Prostate gland (tissue), 2 donors: ENCODE data around the gene ARHGEF4. TPM values are rescaled to one million over a fixed set of nuclear protein-coding genes. Genes with fewer than 3 reads are reported as not detected.
A peak's percentile ranks its signal among the peaks of the same experiment; 100 is the strongest.

Experiments
- DNase-seq: peaks from one replicate; pipeline ENCODE4 v3.0.0-alpha.2; 2019; ENCODE audit warnings: low spot score
- H3K27ac ChIP-seq, 2 donors: fragments of 200-600 bp; sonication (generic); 2 replicates each; pipeline ENCODE4 v1.5.1; 2017 to 2019
- H3K27me3 ChIP-seq: fragments of 200-600 bp; sonication (generic); replicated peaks from 2 replicates; pipeline ENCODE4 v1.5.1; 2019; ENCODE audit not compliant: insufficient read depth
- H3K36me3 ChIP-seq, 2 donors: fragments of 200-600 bp; sonication (generic); 1 replicate in 1 of 2; 2 replicates in 1 of 2; pipeline versions ENCODE4 v1.5.1 to v1.8.1; 2017 to 2019
- H3K4me1 ChIP-seq: fragments of 200-600 bp; sonication (generic); replicated peaks from 2 replicates; pipeline ENCODE4 v1.5.1; 2019
- H3K4me3 ChIP-seq, 2 donors: fragments of 200-600 bp; sonication (generic); 2 replicates each; pipeline ENCODE4 v1.5.1; 2017 to 2019
- H3K9me3 ChIP-seq: fragments of 200-600 bp; sonication (generic); 2 replicates; pipeline ENCODE4 v1.5.1; 2017
- CTCF ChIP-seq, 4 experiments: fragments of 200-600 bp in 2 of 4; fragments of 450-650 bp in 2 of 4; sonication (generic) in 2 of 4; IDR thresholded peaks; 1 replicate in 3 of 4; 2 replicates in 1 of 4; pipeline ENCODE4 v1.5.1; 2016 to 2019; ENCODE audit warnings: antibody characterized with exemption in 4 of 4, mild to moderate bottlenecking in 2 of 4, moderate library complexity in 2 of 4
- POLR2A ChIP-seq: fragments of 450-650 bp; IDR thresholded peaks from one replicate; pipeline ENCODE4 v1.6.1; 2016; ENCODE audit warnings: antibody characterized with exemption, mild to moderate bottlenecking
- POLR2AphosphoS5 ChIP-seq: sonication (generic); formaldehyde crosslinking; IDR thresholded peaks from one replicate; pipeline ENCODE4 v1.6.1; 2017; ENCODE audit warnings: antibody characterized with exemption
- WGBS: methylation state at CpG from one replicate; pipeline ENCODE4 v1.1.5; 2018; 5-methylcytosine and 5-hydroxymethylcytosine counted together
- intact Hi-C: fragments of 100-400 bp; cut with DNase I; formaldehyde crosslinking; loops from one replicate; pipeline ENCODE4 v1.14.2; 2022
- total RNA-seq, 2 donors: library from RNA; depleted of rRNA; stranded (reverse); fragments of >200 nt; gene quantifications; one replicate each; pipeline ENCODE4 v1.1.0, GENCODE V29; 2016

The ARHGEF4 gene
- total RNA-seq, 2 donors from 2014 or later = 9.6 to 56.0 TPM

GRCh38 chr2:130920415-130921163 is 83.9 kb downstream of the ARHGEF4 start:
- intact Hi-C loops = loop anchor here (2.0 kb wide), 1 partner anchor 124 kb away; no protein-coding TSS in a partner anchor
- Histone ChIP-seq H3K36me3 (no peaks in the 10 kb centered on the region), H3K27ac (no peak overlapping the region), H3K4me3 (no peak overlapping the region), H3K27me3 (peaks cover 2% of the 10 kb centered on the region), H3K4me1 (no peaks in the 10 kb centered on the region), H3K9me3 (no peaks in the 10 kb centered on the region)
- DNase-seq = peak; percentile 46
- no peak for TF ChIP-seq POLR2AphosphoS5
- peak; percentile 44 to 70 (median 68) for TF ChIP-seq CTCF (IDR thresholded peaks at IDR 0.05)
- no peak for TF ChIP-seq POLR2A
- WGBS = 38% methylated on average over 7 of the region's 7 CpGs

GRCh38 chr2:130921164-130921476 is 84.4 kb downstream of the ARHGEF4 start:
- no peak for DNase-seq
- H3K9me3 ChIP-seq = no peaks in the 10 kb centered on the region
- TF ChIP-seq POLR2AphosphoS5 = no peak
- TF ChIP-seq CTCF (IDR thresholded peaks at IDR 0.05) = no peak
- no peak for TF ChIP-seq POLR2A
- H3K36me3 ChIP-seq = no peaks in the 10 kb centered on the region
- WGBS = 93% methylated on average over 8 of the region's 8 CpGs
- no peak overlapping the region for H3K4me3 ChIP-seq
- H3K4me1 ChIP-seq = no peaks in the 10 kb centered on the region
- H3K27me3 ChIP-seq = peaks cover under 1% of the 10 kb centered on the region
- intact Hi-C loops = loop anchor here (2.0 kb wide), 1 partner anchor 124 kb away; no protein-coding TSS in a partner anchor
- no peak overlapping the region for H3K27ac ChIP-seq

- TF ChIP-seq POLR2AphosphoS5 (no peak), POLR2A (no peak), CTCF (IDR thresholded peaks at IDR 0.05) (no peak)
- intact Hi-C loops = no loop called here
- WGBS = 72% methylated on average over 2 of the region's 2 CpGs
- H3K9me3 ChIP-seq = no peaks in the 10 kb centered on the region
- no peaks in the 10 kb centered on the region for H3K36me3 ChIP-seq
- DNase-seq = no peak
- no peaks in the 10 kb centered on the region for H3K4me1 ChIP-seq
- no peak overlapping the region for H3K4me3 ChIP-seq
- H3K27me3 ChIP-seq = no peaks in the 10 kb centered on the region
- no peak overlapping the region for H3K27ac ChIP-seq
Measured at GRCh38 chr2:130922417-130922816, 85.7 kb downstream of the ARHGEF4 start.

- no peak for TF ChIP-seq POLR2AphosphoS5
- TF ChIP-seq CTCF (IDR thresholded peaks at IDR 0.05) = no peak
- no peak for TF ChIP-seq POLR2A
- H3K4me3 ChIP-seq = no peak overlapping the region
- no peak for DNase-seq
- no peak overlapping the region for H3K27ac ChIP-seq
- intact Hi-C loops = no loop called here
- no peaks in the 10 kb centered on the region for H3K9me3 ChIP-seq
- no peaks in the 10 kb centered on the region for H3K4me1 ChIP-seq
- no peaks in the 10 kb centered on the region for H3K36me3 ChIP-seq
- WGBS = 58% methylated on average over 4 of the region's 4 CpGs
- H3K27me3 ChIP-seq = no peaks in the 10 kb centered on the region
Measured at GRCh38 chr2:130928385-130928784, 91.7 kb downstream of the ARHGEF4 start.
